ENCODE measurements around the gene ERBB4.

Gene ERBB4

DNA sequence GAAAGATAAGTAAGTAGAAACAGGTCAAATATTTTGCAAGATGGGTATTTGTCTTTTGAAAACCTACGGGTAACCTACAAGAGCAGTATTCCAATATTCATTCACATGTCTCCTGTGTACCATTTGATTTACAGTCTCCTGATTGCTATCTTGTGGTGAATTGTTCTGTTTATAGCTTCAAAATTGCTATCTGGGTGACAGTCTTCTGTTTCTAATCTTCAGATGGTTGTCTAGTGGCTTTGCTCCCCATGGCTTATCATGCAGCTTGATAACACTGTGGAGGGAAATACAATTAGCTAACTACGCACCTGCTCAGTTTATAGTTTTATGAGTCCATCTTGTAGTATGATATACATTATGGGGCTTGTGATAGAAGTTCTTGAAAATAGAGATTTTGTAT, 1165.4 kb downstream of the ERBB4 start:
- Histone ChIP-seq H3K36me3 (ENCODE audit: insufficient read depth) (no peaks in the 10 kb centered on the region), H3K4me2 (no peak overlapping the region), H3K79me2 (ENCODE audit: insufficient read depth, low read depth) (no peaks in the 10 kb centered on the region), H3K4me1 (ENCODE audit: low read depth, poor library complexity, severe bottlenecking) (no peaks in the 10 kb centered on the region), H3K4me3 (IDR thresholded peaks at IDR 0.05; ENCODE audit: insufficient read depth, low read depth, low read length) (no peak overlapping the region), H3K9ac (no peak overlapping the region), H2AFZ (ENCODE audit: low read depth) (no peak overlapping the region), H3K27ac (no peak overlapping the region), H3K27me3 (ENCODE audit: insufficient read depth, low read depth) (no peaks in the 10 kb centered on the region), H4K20me1 (ENCODE audit: insufficient read depth) (no peaks in the 10 kb centered on the region)
- no peak for TF ChIP-seq CTCF (conservative IDR thresholded peaks at IDR 0.05; ENCODE audit: low read depth, low read length)

GRCh38 chr2:211371465-211371864, 1167.1 kb downstream of the ERBB4 start:
- no peak for TF ChIP-seq CTCF (conservative IDR thresholded peaks at IDR 0.05; ENCODE audit: low read depth, low read length)

DNA sequence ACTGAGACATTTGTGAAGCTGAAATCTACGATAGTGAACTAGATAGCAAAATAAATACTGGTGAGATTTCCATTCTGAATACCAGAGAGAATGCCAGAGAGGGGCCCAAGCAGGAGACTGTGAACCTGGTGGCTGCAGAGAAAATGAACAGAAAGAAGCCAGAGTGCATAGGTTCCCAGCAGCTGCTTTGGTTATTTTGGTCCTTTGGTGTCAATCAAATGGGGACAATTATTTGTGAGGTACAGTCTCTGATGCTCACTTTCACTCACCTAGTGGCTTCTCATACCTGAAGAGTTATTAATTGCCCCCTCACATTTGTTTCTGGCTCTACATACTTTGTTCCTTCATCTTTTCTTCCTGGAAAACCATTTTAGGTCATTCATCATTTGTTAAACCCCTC, 1170.1 kb downstream of the ERBB4 start:
- Histone ChIP-seq H4K20me1 (ENCODE audit: insufficient read depth) (no peaks in the 10 kb centered on the region), H3K9ac (no peak overlapping the region), H3K27ac (no peak overlapping the region), H3K27me3 (ENCODE audit: insufficient read depth, low read depth) (no peaks in the 10 kb centered on the region), H3K36me3 (ENCODE audit: insufficient read depth) (no peaks in the 10 kb centered on the region), H2AFZ (ENCODE audit: low read depth) (no peak overlapping the region), H3K79me2 (ENCODE audit: insufficient read depth, low read depth) (no peaks in the 10 kb centered on the region), H3K4me2 (no peak overlapping the region), H3K4me1 (ENCODE audit: low read depth, poor library complexity, severe bottlenecking) (no peaks in the 10 kb centered on the region), H3K4me3 (IDR thresholded peaks at IDR 0.05; ENCODE audit: insufficient read depth, low read depth, low read length) (no peak overlapping the region)
- no peak for TF ChIP-seq CTCF (conservative IDR thresholded peaks at IDR 0.05; ENCODE audit: low read depth, low read length)

More at GRCh38 chr2:211371465-211371864, 1167.1 kb downstream of the ERBB4 start:
- Histone ChIP-seq H3K4me1 (ENCODE audit: low read depth, poor library complexity, severe bottlenecking) (no peaks in the 10 kb centered on the region), H3K79me2 (ENCODE audit: insufficient read depth, low read depth) (no peaks in the 10 kb centered on the region), H2AFZ (ENCODE audit: low read depth) (no peak overlapping the region), H3K36me3 (ENCODE audit: insufficient read depth) (no peaks in the 10 kb centered on the region), H3K4me2 (no peak overlapping the region), H3K4me3 (IDR thresholded peaks at IDR 0.05; ENCODE audit: insufficient read depth, low read depth, low read length) (no peak overlapping the region), H3K9ac (no peak overlapping the region), H3K27me3 (ENCODE audit: insufficient read depth, low read depth) (no peaks in the 10 kb centered on the region), H3K27ac (no peak overlapping the region), H4K20me1 (ENCODE audit: insufficient read depth) (no peaks in the 10 kb centered on the region)

DNA sequence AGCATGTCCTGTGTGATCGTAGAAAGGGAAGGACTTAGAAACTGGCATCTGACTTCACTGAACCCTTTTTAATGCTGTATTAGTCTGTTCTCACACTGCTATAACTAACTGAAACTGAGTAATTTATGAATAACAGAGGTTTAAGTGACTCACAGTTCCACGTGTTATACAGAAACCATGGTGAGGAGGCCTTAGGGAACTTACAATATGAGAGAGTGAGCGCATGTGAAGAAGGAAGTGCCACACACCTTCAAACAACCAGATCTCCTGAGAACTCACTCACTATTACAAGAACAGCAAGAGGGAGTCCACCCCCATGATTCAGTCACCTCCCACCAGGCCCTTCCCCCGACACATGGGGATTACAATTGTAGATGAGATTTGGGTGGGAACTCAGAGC, 1170.9 kb downstream of the ERBB4 start:
- Histone ChIP-seq H3K79me2 (ENCODE audit: insufficient read depth, low read depth) (no peaks in the 10 kb centered on the region), H3K4me1 (ENCODE audit: low read depth, poor library complexity, severe bottlenecking) (no peaks in the 10 kb centered on the region), H3K4me3 (IDR thresholded peaks at IDR 0.05; ENCODE audit: insufficient read depth, low read depth, low read length) (no peak overlapping the region), H3K36me3 (ENCODE audit: insufficient read depth) (no peaks in the 10 kb centered on the region), H2AFZ (ENCODE audit: low read depth) (no peak overlapping the region), H3K27me3 (ENCODE audit: insufficient read depth, low read depth) (no peaks in the 10 kb centered on the region), H3K4me2 (no peak overlapping the region), H4K20me1 (ENCODE audit: insufficient read depth) (no peaks in the 10 kb centered on the region), H3K27ac (no peak overlapping the region), H3K9ac (no peak overlapping the region)
- no peak for TF ChIP-seq CTCF (conservative IDR thresholded peaks at IDR 0.05; ENCODE audit: low read depth, low read length)

Measured in KMS-11 (cell line).